ENCODE measurements around the gene ARHGAP26.

DNA sequence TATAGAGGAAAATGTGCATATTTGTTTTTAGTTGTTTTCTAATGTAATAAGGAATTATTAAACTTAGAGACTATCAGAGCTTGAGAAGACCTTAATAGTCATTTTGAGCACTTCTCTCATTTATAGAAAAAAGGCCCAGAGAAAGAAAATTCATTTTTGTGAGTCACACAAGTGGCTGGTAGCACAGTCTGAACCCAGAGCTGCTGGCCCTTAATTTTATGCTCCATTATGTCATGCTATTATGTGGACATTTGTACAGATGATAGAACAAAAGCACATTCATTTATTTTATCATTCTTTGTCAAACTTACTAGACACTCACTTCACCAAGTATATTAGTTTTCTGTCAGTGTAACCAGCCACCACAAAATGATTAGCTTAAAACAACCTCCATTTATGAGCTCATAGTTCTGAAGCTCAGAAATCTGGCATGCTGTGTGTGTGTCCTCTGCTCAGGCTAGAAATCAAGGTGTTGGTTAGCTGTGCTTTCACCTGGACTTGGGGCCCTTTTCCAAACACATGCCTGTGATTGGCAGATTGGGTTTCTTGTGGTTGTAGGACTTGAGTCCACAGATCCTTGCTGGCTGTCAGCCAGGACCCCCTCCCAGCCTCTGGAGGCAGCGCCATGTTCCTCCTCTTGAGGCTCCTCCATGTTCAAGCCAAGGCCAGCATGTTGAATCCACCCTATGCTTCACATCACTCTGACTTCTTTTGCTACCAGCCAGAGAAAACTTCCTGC is 188.9 kb downstream of the ARHGAP26 start:
- TF ChIP-seq, protein P1, sequence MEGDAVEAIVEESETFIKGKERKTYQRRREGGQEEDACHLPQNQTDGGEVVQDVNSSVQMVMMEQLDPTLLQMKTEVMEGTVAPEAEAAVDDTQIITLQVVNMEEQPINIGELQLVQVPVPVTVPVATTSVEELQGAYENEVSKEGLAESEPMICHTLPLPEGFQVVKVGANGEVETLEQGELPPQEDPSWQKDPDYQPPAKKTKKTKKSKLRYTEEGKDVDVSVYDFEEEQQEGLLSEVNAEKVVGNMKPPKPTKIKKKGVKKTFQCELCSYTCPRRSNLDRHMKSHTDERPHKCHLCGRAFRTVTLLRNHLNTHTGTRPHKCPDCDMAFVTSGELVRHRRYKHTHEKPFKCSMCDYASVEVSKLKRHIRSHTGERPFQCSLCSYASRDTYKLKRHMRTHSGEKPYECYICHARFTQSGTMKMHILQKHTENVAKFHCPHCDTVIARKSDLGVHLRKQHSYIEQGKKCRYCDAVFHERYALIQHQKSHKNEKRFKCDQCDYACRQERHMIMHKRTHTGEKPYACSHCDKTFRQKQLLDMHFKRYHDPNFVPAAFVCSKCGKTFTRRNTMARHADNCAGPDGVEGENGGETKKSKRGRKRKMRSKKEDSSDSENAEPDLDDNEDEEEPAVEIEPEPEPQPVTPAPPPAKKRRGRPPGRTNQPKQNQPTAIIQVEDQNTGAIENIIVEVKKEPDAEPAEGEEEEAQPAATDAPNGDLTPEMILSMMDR (conservative IDR thresholded peaks at IDR 0.05; ENCODE audit: low read depth in 2 of 2), result no peak
- TF ChIP-seq POLR2AphosphoS5 (IDR thresholded peaks at IDR 0.05; ENCODE audit: low read depth) (no peak), ZNF331 (CRISPR knock-in tag; IDR thresholded peaks at IDR 0.05; ENCODE audit: low read depth) (no peak), EZH2 (IDR thresholded peaks at IDR 0.05; ENCODE audit: low read depth, unreplicated experiment) (no peak), CREB1 (CRISPR knock-in tag; IDR thresholded peaks at IDR 0.05; ENCODE audit: low read depth) (no peak), JUNB (IDR thresholded peaks at IDR 0.05; ENCODE audit: unreplicated experiment) (no peak), EZH2phosphoT487 (IDR thresholded peaks at IDR 0.05; ENCODE audit: unreplicated experiment) (no peak), ZNF114 (CRISPR knock-in tag; IDR thresholded peaks at IDR 0.05) (no peak), STAT1 (IDR thresholded peaks at IDR 0.05; ENCODE audit: unreplicated experiment) (no peak), NANOG (IDR thresholded peaks at IDR 0.05; ENCODE audit: borderline replicate concordance) (no peak)
- TF ChIP-seq, protein P2, sequence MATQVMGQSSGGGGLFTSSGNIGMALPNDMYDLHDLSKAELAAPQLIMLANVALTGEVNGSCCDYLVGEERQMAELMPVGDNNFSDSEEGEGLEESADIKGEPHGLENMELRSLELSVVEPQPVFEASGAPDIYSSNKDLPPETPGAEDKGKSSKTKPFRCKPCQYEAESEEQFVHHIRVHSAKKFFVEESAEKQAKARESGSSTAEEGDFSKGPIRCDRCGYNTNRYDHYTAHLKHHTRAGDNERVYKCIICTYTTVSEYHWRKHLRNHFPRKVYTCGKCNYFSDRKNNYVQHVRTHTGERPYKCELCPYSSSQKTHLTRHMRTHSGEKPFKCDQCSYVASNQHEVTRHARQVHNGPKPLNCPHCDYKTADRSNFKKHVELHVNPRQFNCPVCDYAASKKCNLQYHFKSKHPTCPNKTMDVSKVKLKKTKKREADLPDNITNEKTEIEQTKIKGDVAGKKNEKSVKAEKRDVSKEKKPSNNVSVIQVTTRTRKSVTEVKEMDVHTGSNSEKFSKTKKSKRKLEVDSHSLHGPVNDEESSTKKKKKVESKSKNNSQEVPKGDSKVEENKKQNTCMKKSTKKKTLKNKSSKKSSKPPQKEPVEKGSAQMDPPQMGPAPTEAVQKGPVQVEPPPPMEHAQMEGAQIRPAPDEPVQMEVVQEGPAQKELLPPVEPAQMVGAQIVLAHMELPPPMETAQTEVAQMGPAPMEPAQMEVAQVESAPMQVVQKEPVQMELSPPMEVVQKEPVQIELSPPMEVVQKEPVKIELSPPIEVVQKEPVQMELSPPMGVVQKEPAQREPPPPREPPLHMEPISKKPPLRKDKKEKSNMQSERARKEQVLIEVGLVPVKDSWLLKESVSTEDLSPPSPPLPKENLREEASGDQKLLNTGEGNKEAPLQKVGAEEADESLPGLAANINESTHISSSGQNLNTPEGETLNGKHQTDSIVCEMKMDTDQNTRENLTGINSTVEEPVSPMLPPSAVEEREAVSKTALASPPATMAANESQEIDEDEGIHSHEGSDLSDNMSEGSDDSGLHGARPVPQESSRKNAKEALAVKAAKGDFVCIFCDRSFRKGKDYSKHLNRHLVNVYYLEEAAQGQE (IDR thresholded peaks at IDR 0.05; ENCODE audit: unreplicated experiment), result no peak
- TF ChIP-seq, protein P3, sequence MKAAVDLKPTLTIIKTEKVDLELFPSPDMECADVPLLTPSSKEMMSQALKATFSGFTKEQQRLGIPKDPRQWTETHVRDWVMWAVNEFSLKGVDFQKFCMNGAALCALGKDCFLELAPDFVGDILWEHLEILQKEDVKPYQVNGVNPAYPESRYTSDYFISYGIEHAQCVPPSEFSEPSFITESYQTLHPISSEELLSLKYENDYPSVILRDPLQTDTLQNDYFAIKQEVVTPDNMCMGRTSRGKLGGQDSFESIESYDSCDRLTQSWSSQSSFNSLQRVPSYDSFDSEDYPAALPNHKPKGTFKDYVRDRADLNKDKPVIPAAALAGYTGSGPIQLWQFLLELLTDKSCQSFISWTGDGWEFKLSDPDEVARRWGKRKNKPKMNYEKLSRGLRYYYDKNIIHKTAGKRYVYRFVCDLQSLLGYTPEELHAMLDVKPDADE (IDR thresholded peaks at IDR 0.05), result no peak

Data from GM23338 (cell line).